ENCODE data around the gene DAPK1.

The DAPK1 gene

GRCh38 chr9:87534036-87534435 is 36.4 kb downstream of the DAPK1 start:
- FAIRE-seq = no peak

GRCh38 chr9:87534957-87535356 is 37.3 kb downstream of the DAPK1 start:
- FAIRE-seq (no peak), DNase-seq (ENCODE audit: insufficient read length, low spot score) (no peak)
- no peak for TF ChIP-seq POLR2AphosphoS5 (IDR thresholded peaks at IDR 0.05; ENCODE audit: low read depth, low read length)
- TF ChIP-seq POLR2A (IDR thresholded peaks at IDR 0.05; ENCODE audit: low read depth, low read length) = no peak
- TF ChIP-seq PAX5 (IDR thresholded peaks at IDR 0.05; ENCODE audit: insufficient read depth, low read length, severe bottlenecking) = no peak
- TF ChIP-seq TAF1 (IDR thresholded peaks at IDR 0.05; ENCODE audit: low read depth, low read length) = no peak
- TF ChIP-seq POU2F2 (IDR thresholded peaks at IDR 0.05; ENCODE audit: low read depth, low read length) = no peak
- no peak for TF ChIP-seq SPI1 (IDR thresholded peaks at IDR 0.05; ENCODE audit: low read depth, low read length)

More at GRCh38 chr9:87534036-87534435, 36.4 kb downstream of the DAPK1 start:
- DNase-seq (ENCODE audit: insufficient read length, low spot score) = no peak
- TF ChIP-seq PAX5 (IDR thresholded peaks at IDR 0.05; ENCODE audit: insufficient read depth, low read length, severe bottlenecking) = no peak
- TF ChIP-seq POLR2A (IDR thresholded peaks at IDR 0.05; ENCODE audit: low read depth, low read length) = no peak
- TF ChIP-seq SPI1 (IDR thresholded peaks at IDR 0.05; ENCODE audit: low read depth, low read length) = no peak
- no peak for TF ChIP-seq POLR2AphosphoS5 (IDR thresholded peaks at IDR 0.05; ENCODE audit: low read depth, low read length)
- TF ChIP-seq POU2F2 (IDR thresholded peaks at IDR 0.05; ENCODE audit: low read depth, low read length) = no peak
- no peak for TF ChIP-seq TAF1 (IDR thresholded peaks at IDR 0.05; ENCODE audit: low read depth, low read length)

GRCh38 chr9:87535817-87536539 is 38.3 kb downstream of the DAPK1 start:
- FAIRE-seq (no peak), DNase-seq (ENCODE audit: insufficient read length, low spot score) (no peak)
- TF ChIP-seq POU2F2 (IDR thresholded peaks at IDR 0.05; ENCODE audit: low read depth, low read length) (no peak), SPI1 (IDR thresholded peaks at IDR 0.05; ENCODE audit: low read depth, low read length) (no peak), POLR2AphosphoS5 (IDR thresholded peaks at IDR 0.05; ENCODE audit: low read depth, low read length) (no peak), TAF1 (IDR thresholded peaks at IDR 0.05; ENCODE audit: low read depth, low read length) (0 out of 2 replicates have a peak, but pooled peaks have one; percentile 31), POLR2A (IDR thresholded peaks at IDR 0.05; ENCODE audit: low read depth, low read length) (peak; percentile 49; the same call in 1 of the 2 replicates), PAX5 (IDR thresholded peaks at IDR 0.05; ENCODE audit: insufficient read depth, low read length, severe bottlenecking) (no peak)

- TF ChIP-seq POU2F2 (IDR thresholded peaks at IDR 0.05; ENCODE audit: low read depth, low read length) (no peak), POLR2AphosphoS5 (IDR thresholded peaks at IDR 0.05; ENCODE audit: low read depth, low read length) (no peak), PAX5 (IDR thresholded peaks at IDR 0.05; ENCODE audit: insufficient read depth, low read length, severe bottlenecking) (no peak), POLR2A (IDR thresholded peaks at IDR 0.05; ENCODE audit: low read depth, low read length) (no peak), SPI1 (IDR thresholded peaks at IDR 0.05; ENCODE audit: low read depth, low read length) (no peak), TAF1 (IDR thresholded peaks at IDR 0.05; ENCODE audit: low read depth, low read length) (no peak)
- DNase-seq (ENCODE audit: insufficient read length, low spot score) (no peak), FAIRE-seq (no peak)
Observed at GRCh38 chr9:87537625-87538024, 40.0 kb downstream of the DAPK1 start.

DNA sequence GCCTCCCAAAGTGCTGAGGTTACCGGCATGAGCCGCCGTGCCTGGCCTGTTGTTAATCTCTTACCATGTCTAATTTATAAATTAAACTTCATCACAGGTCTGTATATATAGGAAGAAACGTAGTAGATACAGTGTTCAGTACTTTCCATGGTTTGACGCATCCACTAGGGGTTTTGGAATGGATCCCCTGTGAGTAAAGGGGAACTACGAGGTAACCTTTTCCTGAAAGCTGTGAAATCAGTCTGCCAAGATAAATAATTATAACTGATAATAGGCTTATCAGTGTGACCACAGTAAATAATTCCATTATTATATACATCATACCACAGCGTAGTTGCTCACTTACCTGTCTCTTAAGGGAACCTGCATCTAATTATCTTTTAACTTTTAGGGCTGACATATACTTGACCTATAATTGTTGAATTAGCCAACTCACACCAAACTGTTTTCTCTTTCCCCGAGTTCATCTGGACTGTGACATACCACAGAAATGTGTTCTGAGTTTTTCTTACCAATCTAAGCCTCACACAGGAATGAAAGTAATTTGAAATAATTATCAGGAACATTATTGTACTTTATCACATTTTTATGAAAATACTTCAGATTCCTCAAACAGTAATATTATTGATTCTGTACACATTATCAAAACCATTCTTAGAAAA is 42.9 kb downstream of the DAPK1 start:
- FAIRE-seq (no peak), DNase-seq (ENCODE audit: insufficient read length, low spot score) (no peak)
- TF ChIP-seq PAX5 (IDR thresholded peaks at IDR 0.05; ENCODE audit: insufficient read depth, low read length, severe bottlenecking) = no peak
- TF ChIP-seq POU2F2 (IDR thresholded peaks at IDR 0.05; ENCODE audit: low read depth, low read length) = no peak
- TF ChIP-seq SPI1 (IDR thresholded peaks at IDR 0.05; ENCODE audit: low read depth, low read length) = no peak
- no peak for TF ChIP-seq TAF1 (IDR thresholded peaks at IDR 0.05; ENCODE audit: low read depth, low read length)
- no peak for TF ChIP-seq POLR2AphosphoS5 (IDR thresholded peaks at IDR 0.05; ENCODE audit: low read depth, low read length)
- no peak for TF ChIP-seq POLR2A (IDR thresholded peaks at IDR 0.05; ENCODE audit: low read depth, low read length)

DNA sequence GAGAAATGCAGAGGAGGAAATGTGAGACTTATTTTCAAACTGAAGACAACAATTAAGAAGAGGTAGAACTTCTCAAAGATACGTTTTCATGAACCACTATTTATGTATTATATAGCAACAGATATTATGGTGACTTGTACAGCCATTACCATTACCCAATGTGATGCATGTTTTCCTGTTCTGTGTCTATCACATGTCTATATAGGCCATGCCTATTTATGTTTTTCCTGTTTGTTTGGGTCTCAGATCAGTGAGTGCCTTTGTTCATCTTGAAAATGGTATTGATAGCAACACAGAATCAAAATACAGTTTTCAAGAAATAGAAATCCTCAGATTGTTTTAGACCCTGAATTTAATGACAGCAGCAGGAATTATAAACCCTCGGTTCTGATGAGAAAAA is 44.0 kb downstream of the DAPK1 start:
- no peak for TF ChIP-seq POLR2AphosphoS5 (IDR thresholded peaks at IDR 0.05; ENCODE audit: low read depth, low read length)
- TF ChIP-seq POLR2A (IDR thresholded peaks at IDR 0.05; ENCODE audit: low read depth, low read length) = no peak
- no peak for TF ChIP-seq SPI1 (IDR thresholded peaks at IDR 0.05; ENCODE audit: low read depth, low read length)
- TF ChIP-seq PAX5 (IDR thresholded peaks at IDR 0.05; ENCODE audit: insufficient read depth, low read length, severe bottlenecking) = no peak
- TF ChIP-seq TAF1 (IDR thresholded peaks at IDR 0.05; ENCODE audit: low read depth, low read length) = no peak
- no peak for TF ChIP-seq POU2F2 (IDR thresholded peaks at IDR 0.05; ENCODE audit: low read depth, low read length)
- no peak for FAIRE-seq
- no peak for DNase-seq (ENCODE audit: insufficient read length, low spot score)

GRCh38 chr9:87542141-87542540 is 44.5 kb downstream of the DAPK1 start:
- no peak for FAIRE-seq
- TF ChIP-seq TAF1 (IDR thresholded peaks at IDR 0.05; ENCODE audit: low read depth, low read length) (no peak), SPI1 (IDR thresholded peaks at IDR 0.05; ENCODE audit: low read depth, low read length) (no peak), PAX5 (IDR thresholded peaks at IDR 0.05; ENCODE audit: insufficient read depth, low read length, severe bottlenecking) (no peak), POU2F2 (IDR thresholded peaks at IDR 0.05; ENCODE audit: low read depth, low read length) (no peak), POLR2A (IDR thresholded peaks at IDR 0.05; ENCODE audit: low read depth, low read length) (no peak), POLR2AphosphoS5 (IDR thresholded peaks at IDR 0.05; ENCODE audit: low read depth, low read length) (no peak)
- DNase-seq (ENCODE audit: insufficient read length, low spot score) = no peak

DNA sequence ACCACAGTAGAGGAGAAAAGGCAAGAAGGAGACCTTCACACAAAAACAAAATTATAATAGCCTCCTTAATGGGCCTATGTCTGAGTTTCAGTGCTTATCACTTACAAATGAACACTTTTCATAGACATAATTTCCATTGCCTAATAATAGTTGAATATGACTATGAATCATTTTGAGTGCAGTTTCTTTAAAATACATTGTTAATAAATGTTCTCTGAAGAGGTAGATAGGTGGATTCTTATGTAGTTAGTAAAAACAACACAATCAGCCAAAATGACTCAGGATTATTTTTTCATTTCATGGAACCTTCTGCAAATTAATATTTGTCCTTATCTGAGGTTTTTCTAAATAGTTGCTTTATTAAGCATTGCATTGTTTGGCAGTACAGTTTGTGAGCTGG is 45.6 kb downstream of the DAPK1 start:
- TF ChIP-seq POU2F2 (IDR thresholded peaks at IDR 0.05; ENCODE audit: low read depth, low read length) (no peak), POLR2AphosphoS5 (IDR thresholded peaks at IDR 0.05; ENCODE audit: low read depth, low read length) (no peak), PAX5 (IDR thresholded peaks at IDR 0.05; ENCODE audit: insufficient read depth, low read length, severe bottlenecking) (no peak), POLR2A (IDR thresholded peaks at IDR 0.05; ENCODE audit: low read depth, low read length) (no peak), SPI1 (IDR thresholded peaks at IDR 0.05; ENCODE audit: low read depth, low read length) (no peak), TAF1 (IDR thresholded peaks at IDR 0.05; ENCODE audit: low read depth, low read length) (no peak)
- no peak for FAIRE-seq
- DNase-seq (ENCODE audit: insufficient read length, low spot score) = no peak

DNA sequence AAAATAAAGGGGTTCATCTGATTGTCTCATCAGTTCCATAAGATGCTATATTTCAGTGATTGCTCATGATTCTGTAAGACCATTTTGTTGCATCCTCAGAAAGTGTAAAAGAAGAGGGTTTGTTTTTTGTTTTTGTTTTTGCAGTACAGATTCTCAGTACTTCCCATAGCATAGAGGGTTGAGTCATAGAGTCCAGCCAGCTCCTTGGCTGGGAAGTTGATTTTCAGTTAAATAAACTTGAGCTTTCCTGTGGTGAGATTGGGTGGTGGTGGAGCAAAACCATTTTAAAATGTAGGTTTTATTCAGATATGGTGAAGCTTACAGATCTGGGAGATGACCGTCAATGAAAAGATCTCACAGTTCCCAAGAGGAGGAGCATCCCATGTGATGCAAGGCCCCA is 48.2 kb downstream of the DAPK1 start:
- FAIRE-seq (no peak), DNase-seq (ENCODE audit: insufficient read length, low spot score) (no peak)
- no peak for TF ChIP-seq PAX5 (IDR thresholded peaks at IDR 0.05; ENCODE audit: insufficient read depth, low read length, severe bottlenecking)
- no peak for TF ChIP-seq POLR2AphosphoS5 (IDR thresholded peaks at IDR 0.05; ENCODE audit: low read depth, low read length)
- TF ChIP-seq TAF1 (IDR thresholded peaks at IDR 0.05; ENCODE audit: low read depth, low read length) = no peak
- TF ChIP-seq SPI1 (IDR thresholded peaks at IDR 0.05; ENCODE audit: low read depth, low read length) = no peak
- no peak for TF ChIP-seq POU2F2 (IDR thresholded peaks at IDR 0.05; ENCODE audit: low read depth, low read length)
- TF ChIP-seq POLR2A (IDR thresholded peaks at IDR 0.05; ENCODE audit: low read depth, low read length) = no peak

Data from GM12891 (cell line).